ENCODE measurements around the gene AGAP4.
A peak's percentile ranks its signal among the peaks of the same experiment; 100 is the strongest.
"Not testable (repeated sequence)": the region's sequence is repeated elsewhere in the genome, so short reads cannot be mapped to it uniquely, and the experiment has no call there.

Gene AGAP4

GRCh38 chr10:45847400-45847799 is at the start of gene AGAP4:
TSS of gene AGAP4 (minus strand) at chr10:45847500. CDS start at chr10:45847347, 153 bp downstream.
- not testable (repeated sequence) for DNase-seq (ENCODE audit: low spot score)

DNA sequence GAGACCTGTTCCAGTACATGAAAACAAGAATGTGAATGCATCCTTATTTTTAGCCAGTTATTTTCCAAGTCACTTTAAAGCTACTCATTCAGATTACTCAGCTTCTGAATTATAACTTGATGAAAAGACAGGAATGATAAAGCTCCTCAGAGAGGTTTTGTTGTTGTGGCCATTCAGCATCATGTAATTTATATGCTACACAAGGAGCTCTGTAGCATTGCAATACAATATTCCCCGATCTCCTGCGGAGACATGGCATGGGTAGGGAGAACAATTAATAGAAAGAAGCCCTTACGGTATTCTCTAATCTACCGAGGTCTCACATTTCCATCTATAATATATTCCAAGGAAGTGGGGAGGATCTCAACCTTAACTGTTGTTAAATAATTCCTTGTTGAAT is 43.4 kb upstream of the AGAP4 start:
- DNase-seq (ENCODE audit: low spot score): not testable (repeated sequence)

- not testable (repeated sequence) for DNase-seq (ENCODE audit: low spot score)
Measured at GRCh38 chr10:45889539-45890230, 42.4 kb upstream of the AGAP4 start.

DNA sequence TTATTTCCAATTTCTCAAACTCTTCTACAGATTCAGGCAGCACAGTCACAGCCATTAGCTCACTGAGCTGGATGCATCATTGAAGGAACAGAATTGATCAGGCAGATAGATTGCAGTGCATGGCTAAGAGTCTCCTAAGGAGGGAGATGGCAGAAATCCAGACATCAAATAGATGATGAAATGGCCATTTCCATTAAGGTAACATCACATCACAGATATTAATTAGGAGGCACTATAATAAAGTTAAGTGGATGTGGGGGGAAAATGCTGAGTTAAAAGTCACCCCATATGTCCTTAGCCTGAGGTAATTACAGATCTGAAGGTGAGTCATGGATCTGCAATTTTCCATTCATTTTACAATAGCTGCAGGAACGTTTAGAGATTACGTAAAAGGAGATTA is 35.6 kb upstream of the AGAP4 start:
- not testable (repeated sequence) for DNase-seq (ENCODE audit: low spot score)

DNA sequence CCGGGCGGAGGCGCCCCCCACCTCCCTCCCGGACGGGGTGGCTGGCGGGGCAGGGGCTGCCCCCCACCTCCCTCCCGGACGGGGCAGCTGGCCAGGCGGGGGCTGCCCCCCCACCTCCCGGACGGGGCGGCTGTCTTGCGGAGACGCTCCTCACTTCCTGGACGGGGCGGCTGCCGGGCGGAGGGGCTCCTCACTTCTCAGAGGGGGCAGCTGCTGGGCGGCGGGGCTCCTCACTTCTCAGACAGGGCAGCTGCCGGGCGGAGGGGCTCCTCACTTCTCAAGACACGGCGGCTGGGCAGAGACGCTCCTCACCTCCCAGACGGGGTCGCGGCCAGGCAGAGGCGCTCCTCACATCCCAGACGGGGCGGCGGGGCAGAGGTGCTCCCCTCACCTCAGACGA is 18.1 kb upstream of the AGAP4 start:
- not testable (repeated sequence) for DNase-seq (ENCODE audit: low spot score)

DNA sequence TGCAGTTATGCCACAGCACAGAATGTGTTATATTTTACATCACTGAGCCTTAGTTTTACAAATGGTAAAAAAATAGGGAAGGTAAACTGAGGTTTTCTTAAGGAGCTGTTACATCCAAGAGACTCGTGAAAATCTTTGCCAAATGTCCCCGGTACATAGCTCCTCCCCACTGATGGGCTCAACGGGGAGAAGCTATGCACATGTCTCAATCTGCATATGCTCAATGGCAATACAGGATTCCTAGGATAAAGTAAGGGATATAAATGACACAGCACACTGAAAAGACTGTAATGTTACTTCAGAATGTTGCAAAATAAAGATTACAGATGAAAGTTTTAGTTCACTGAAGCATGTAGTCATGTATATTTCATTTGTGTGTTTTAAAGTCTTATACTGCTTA is 17.0 kb upstream of the AGAP4 start:
- DNase-seq (ENCODE audit: low spot score): not testable (repeated sequence)

DNA sequence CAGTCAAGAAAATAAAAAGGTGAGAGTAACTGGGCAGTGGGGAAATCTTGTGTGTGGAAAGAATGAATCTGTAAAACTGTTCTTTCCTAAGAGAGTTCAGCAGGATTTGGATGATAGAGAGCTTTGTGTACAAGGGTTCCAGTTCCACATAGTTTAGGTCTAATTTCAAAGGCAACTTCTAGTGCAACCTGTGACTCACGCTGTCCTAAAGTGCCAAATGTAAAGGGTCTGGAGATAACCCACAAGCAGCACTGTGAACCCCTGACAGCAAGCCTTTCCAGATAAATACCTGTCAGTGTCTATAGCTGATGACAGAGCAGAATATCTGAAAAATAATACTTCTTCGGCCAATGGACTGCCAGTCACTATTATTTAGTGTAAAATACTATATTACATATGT is 16.3 kb upstream of the AGAP4 start:
- DNase-seq (ENCODE audit: low spot score): not testable (repeated sequence)

GRCh38 chr10:45857931-45858330 is 10.6 kb upstream of the AGAP4 start:
- not testable (repeated sequence) for DNase-seq (ENCODE audit: low spot score)

GRCh38 chr10:45848467-45848866 is 1.2 kb upstream of the AGAP4 start:
- not testable (repeated sequence) for DNase-seq (ENCODE audit: low spot score)

- not testable (repeated sequence) for DNase-seq (ENCODE audit: low spot score)
Measured at GRCh38 chr10:45822918-45823317, 24.4 kb downstream of the AGAP4 start.

DNA sequence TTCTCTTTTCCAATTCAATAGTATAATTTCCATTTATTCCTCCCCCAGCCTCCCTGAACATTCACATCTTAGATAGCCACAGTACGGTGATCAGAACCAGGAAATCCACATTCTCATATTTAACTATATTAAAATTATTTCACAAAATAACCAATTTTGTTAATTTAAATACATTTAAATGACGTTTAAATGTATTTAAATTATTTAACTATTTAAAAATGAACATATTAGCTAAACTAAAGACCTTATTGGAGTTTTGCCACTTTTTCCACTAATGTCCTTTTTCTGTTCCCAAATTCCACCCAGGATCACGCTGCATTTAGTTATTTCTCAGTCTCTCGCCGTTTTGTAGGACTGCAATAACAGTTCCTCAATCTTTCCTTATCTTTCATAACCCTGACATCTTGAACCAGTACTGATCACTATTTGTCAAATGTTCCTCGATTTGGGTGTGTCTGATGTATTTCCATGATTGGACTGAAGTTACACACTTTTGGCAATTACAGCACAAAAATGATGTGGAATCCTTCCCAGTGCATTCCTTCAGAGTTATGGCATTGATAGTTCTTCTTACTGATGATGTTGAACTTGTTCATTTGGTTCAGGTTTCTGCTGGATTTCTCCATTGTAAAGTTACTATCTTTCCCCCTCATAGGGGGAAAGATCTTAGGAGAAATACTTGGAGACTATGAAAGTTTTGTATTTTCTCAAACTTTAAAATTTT is 27.0 kb downstream of the AGAP4 start:
- DNase-seq (ENCODE audit: low spot score): not testable (repeated sequence)

DNA sequence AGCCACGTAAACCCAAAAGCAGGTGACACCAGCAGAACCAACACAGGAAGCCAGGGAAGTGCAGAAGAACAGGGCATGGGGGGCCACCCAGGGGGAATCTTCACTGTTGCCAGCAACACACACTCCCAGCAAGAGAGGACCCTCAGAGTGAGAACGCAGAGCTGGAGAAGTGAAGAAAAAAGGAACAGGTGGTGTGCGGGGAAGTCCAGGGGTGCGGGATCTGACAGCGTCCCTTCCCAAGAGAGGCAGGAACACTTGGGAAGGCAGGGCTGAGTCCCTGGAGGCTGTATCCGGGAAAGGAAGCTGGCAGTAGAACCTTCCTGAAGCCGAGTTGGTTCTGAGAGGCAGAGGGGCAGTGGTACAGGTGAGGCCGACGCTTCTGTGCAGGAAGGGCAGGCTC is 27.7 kb downstream of the AGAP4 start:
- DNase-seq (ENCODE audit: low spot score): no peak

- no peak for DNase-seq (ENCODE audit: low spot score)
Measured at GRCh38 chr10:45817912-45818311, 29.4 kb downstream of the AGAP4 start.

DNA sequence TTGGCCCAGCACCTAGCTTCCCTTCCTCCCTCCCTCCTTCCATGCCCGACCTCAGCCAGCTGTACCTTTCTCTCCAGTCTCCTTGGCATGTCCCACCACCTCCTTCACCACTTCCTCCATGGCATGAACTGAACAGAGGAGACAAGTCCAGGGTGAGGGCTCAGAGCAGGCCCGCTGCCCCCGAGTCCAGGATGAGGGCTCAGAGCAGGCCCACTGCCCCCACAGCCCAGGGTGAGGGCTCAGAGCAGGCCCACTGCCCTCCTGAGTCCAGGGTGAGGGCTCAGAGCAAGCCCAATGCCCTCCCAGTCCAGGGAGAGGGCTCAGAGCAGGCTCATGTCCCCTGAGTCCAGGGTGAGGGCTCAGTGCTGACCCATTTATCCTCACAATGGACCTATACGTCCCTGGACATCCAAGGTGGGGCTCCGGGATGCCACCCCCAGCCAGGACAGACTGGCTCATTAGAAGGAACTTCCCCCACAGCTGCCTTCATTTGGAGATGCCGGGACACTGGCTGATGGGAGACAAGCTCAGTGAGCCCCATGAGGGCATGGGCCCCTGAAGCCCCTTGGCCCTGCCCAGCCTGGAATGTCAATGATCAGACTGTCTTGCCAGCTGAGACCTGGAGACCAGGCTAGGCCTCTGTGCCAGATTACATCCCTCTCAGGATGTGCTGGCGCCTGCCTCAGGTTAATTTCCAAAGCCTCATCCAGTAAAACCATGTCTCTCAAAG is 30.0 kb downstream of the AGAP4 start:
- no peak for DNase-seq (ENCODE audit: low spot score)

GRCh38 chr10:45814146-45814545 is 33.2 kb downstream of the AGAP4 start:
- DNase-seq (ENCODE audit: low spot score): not testable (repeated sequence)

GRCh38 chr10:45812959-45813358 is 34.3 kb downstream of the AGAP4 start:
- DNase-seq (ENCODE audit: low spot score): not testable (repeated sequence)

- no peak for DNase-seq (ENCODE audit: low spot score)
Measured at GRCh38 chr10:45811075-45811474, 36.2 kb downstream of the AGAP4 start.

DNA sequence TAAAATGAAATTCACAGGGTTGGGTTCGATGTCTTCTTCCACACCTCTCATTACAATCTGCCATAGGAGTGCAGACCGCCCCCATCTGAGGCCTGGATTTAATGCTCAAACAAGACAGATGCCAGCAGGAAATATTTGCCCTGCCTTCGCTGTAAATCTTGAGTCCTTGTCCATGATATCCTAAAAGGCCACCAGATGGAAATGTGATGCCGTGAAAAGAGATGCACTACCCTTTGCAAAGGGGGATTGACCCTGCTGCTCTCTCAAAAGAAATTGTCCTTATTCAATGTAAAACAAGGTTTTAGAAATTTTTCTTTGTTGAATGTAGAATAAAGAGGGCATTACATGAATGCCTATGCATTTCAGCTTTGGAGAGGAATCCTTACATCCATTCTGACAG is 37.5 kb downstream of the AGAP4 start:
- DNase-seq (ENCODE audit: low spot score): peak; percentile 22

DNA sequence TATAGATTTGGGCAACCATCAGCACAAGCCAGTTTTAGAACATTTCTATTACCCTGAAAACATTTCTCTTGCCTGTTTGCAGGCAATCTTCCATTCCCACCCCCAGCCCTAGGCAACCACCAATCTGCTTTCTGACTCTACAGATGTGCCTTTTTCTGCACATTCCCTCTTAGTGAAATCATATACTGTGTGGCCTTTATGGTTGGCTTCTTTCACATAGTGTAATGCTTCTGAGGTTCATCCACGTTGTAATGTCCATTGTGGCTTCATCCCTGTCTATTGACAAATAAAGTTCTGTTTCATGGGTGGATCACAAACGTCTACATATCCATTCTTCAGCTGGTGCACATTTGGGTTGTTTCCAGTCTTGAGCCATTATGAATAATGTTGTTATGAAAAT is 42.3 kb downstream of the AGAP4 start:
- DNase-seq (ENCODE audit: low spot score): not testable (repeated sequence)

DNA sequence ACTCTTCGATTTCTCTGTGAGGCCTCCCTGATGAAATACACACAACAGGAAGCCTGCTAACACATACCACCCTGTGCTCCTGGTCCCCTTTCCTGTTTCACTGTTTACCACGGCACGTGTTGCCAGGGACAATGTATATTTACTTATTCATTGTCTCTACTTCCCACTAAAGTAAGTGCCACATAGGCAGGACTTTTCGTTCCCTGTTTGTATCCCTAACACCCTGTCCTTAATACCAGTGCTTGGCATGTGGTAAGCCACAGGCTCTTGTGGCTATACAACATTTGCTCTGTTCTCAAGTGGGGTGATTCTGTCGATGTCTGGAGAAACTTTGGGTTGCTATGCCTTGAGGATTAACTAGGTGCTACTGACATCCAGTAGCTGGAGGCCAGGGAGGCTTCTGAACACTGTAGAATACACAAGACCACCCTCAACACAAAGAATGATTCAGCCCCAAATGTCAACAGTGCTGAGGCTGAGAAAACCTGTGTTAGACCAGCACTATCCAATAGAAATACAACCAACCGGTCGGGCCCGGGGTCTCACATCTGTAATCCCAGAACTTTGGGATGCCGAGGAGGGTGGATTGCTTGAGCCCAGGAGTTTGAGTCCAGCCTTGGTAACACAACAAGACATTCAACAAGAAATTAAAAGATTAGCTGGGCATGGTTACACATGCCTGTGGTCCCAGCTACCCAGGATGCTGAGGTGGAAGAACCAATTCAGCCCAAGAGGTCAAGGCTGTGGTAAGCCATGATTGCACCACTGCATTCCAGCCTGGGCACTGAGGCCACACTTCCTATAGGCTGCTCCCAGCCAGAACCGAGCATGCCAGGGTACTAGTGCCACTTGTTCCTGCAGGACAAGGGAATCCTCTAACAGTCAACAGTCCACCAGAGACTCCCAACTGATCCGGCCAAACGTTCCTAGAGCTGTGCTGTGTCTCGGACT is 44.0 kb downstream of the AGAP4 start:
- DNase-seq (ENCODE audit: low spot score): not testable (repeated sequence)

DNA sequence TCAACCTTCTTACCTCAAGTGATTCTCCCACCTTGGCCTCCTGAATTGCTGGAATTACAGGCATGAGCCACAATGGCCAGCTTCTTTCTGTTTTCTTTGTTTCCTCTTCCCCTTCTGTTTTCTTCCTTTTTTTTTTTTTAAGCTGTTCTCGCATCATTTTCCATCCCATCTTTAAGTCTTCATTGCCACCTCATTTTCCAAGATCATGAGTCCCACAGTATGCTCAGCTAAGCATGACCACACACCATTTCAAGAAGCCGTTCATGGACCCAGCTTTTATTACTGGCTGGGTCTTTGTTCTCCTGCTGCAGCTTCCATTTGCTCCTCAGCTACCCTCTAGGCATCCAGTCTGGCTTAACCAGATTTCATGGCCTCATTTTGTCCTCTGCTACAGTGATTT is 52.5 kb downstream of the AGAP4 start:
- DNase-seq (ENCODE audit: low spot score): not testable (repeated sequence)

All from HuH-7 (cell line).